Activated CD4-positive, alpha-beta T cell treated with anti-CD3 and anti-CD28 coated beads, Interleukin-2, Interleukin-6, amounts not matched to agents 100 ng/mL and 50 ng/mL, durations not matched to agents 16 hours and 8 hours (primary cell): ENCODE measurements around the gene LZTS2.

ENCODE experiments used
- DNase-seq: peaks from one replicate; pipeline ENCODE4 v3.0.0-alpha.2; 2020

Gene LZTS2

GRCh38 chr10:101035916-101036702 lies 36.5 kb downstream of the LZTS2 start:
- DNase-seq = no peak

- DNase-seq = no peak
Observed at GRCh38 chr10:101036726-101037125, 37.1 kb downstream of the LZTS2 start.

- no peak for DNase-seq
Observed at GRCh38 chr10:101038484-101038883, 38.9 kb downstream of the LZTS2 start.

- DNase-seq = no peak
Observed at GRCh38 chr10:101040061-101040460, 40.5 kb downstream of the LZTS2 start.

- DNase-seq = no peak
Observed at GRCh38 chr10:101040851-101041250, 41.2 kb downstream of the LZTS2 start.

GRCh38 chr10:101041252-101041761 lies 41.7 kb downstream of the LZTS2 start:
- peak; percentile 83 for DNase-seq

- no peak for DNase-seq
Observed at GRCh38 chr10:101042118-101042517, 42.5 kb downstream of the LZTS2 start.

GRCh38 chr10:101042667-101043362 lies 43.2 kb downstream of the LZTS2 start:
- DNase-seq = peak; percentile 95

GRCh38 chr10:101043363-101043707 lies 43.7 kb downstream of the LZTS2 start:
- no peak for DNase-seq

- no peak for DNase-seq
Observed at GRCh38 chr10:101044117-101044516, 44.5 kb downstream of the LZTS2 start.

GRCh38 chr10:101046332-101047238 lies 47.0 kb downstream of the LZTS2 start:
- no peak for DNase-seq

GRCh38 chr10:101047268-101047667 lies 47.7 kb downstream of the LZTS2 start:
- no peak for DNase-seq

- DNase-seq = no peak
Observed at GRCh38 chr10:101047961-101048892, 48.6 kb downstream of the LZTS2 start.

GRCh38 chr10:101050208-101051069 lies 50.8 kb downstream of the LZTS2 start:
- DNase-seq = peak; percentile 87

GRCh38 chr10:101052285-101052684 lies 52.7 kb downstream of the LZTS2 start:
- no peak for DNase-seq

- DNase-seq = no peak
Observed at GRCh38 chr10:101053516-101053915, 53.9 kb downstream of the LZTS2 start.

GRCh38 chr10:101054351-101054750 lies 54.7 kb downstream of the LZTS2 start:
- no peak for DNase-seq

GRCh38 chr10:101054876-101055275 lies 55.3 kb downstream of the LZTS2 start:
- DNase-seq = no peak

GRCh38 chr10:101055411-101055810 lies 55.8 kb downstream of the LZTS2 start:
- DNase-seq = no peak

- DNase-seq = no peak
Observed at GRCh38 chr10:101056365-101057151, 57.0 kb downstream of the LZTS2 start.
